Esophagus muscularis mucosa (tissue), 4 donors: ENCODE results near the gene SLC22A4. TPM values are rescaled to one million over a fixed set of nuclear protein-coding genes. Genes with fewer than 3 reads are reported as not detected.

ENCODE experiments used
- DNase-seq: peaks from one replicate; pipeline ENCODE4 v3.0.0-alpha.2; 2017; ENCODE audit errors: extremely low spot score
- H3K27ac ChIP-seq, 4 donors: fragments of 200-600 bp; sonication (generic); replicated peaks in 1 of 4; 1 replicate in 3 of 4; 2 replicates in 1 of 4; pipeline ENCODE4 v1.5.1; 2016 to 2019; ENCODE audit warnings: mild to moderate bottlenecking in 1 of 4
- H3K27me3 ChIP-seq, 4 donors: fragments of 200-600 bp; sonication (generic); one replicate each; pipeline versions ENCODE4 v1.5.1 to v1.6.0; 2016 to 2019
- H3K36me3 ChIP-seq, 4 donors: fragments of 200-600 bp; sonication (generic); one replicate each; pipeline ENCODE4 v1.5.1; 2016 to 2019
- H3K4me1 ChIP-seq, 4 donors: fragments of 200-600 bp; sonication (generic); one replicate each; pipeline ENCODE4 v1.5.1; 2016 to 2019
- H3K4me3 ChIP-seq, 4 donors: fragments of 200-600 bp; sonication (generic); 1 replicate in 2 of 4; 2 replicates in 2 of 4; pipeline ENCODE4 v1.5.1; 2016 to 2019; ENCODE audit warnings: mild to moderate bottlenecking in 4 of 4, moderate library complexity in 1 of 4
- H3K9me3 ChIP-seq, 4 donors: fragments of 200-600 bp; sonication (generic); 1 replicate in 3 of 4; 2 replicates in 1 of 4; pipeline ENCODE4 v1.5.1; 2016 to 2019
- EP300 ChIP-seq: sonication (generic); formaldehyde crosslinking; IDR thresholded peaks from one replicate; pipeline ENCODE4 v1.6.1; 2017; ENCODE audit warnings: antibody characterized with exemption
- POLR2A ChIP-seq: fragments of 450-650 bp; IDR thresholded peaks from one replicate; pipeline ENCODE4 v1.6.1; 2017; ENCODE audit warnings: antibody characterized with exemption, moderate library complexity, mild to moderate bottlenecking, low read depth
- POLR2AphosphoS5 ChIP-seq, 2 donors: sonication (generic); formaldehyde crosslinking; IDR thresholded peaks; one replicate each; pipeline ENCODE4 v1.6.1; 2017; ENCODE audit warnings: antibody characterized with exemption in 2 of 2
- WGBS: methylation state at CpG from one replicate; pipeline ENCODE4 v1.1.5; 2018; 5-methylcytosine and 5-hydroxymethylcytosine counted together
- intact Hi-C: fragments of 100-400 bp; cut with DNase I; formaldehyde crosslinking; loops from one replicate; pipeline ENCODE4 v1.15.1; 2023
- total RNA-seq, 4 donors: library from RNA; depleted of rRNA; stranded (reverse); fragments of >200 nt; gene quantifications; one replicate each; pipeline versions ENCODE4 v1.1.0 to v1.2.1, GENCODE V29; 2016
- TF ChIP-seq, protein P1 (sequence below), 3 experiments: fragments of 200-600 bp in 2 of 3; fragments of 450-650 bp in 1 of 3; sonication (generic) in 2 of 3; IDR thresholded peaks; one replicate each; pipeline ENCODE4 v1.5.1; 2017 to 2019; ENCODE audit warnings: antibody characterized with exemption in 3 of 3, mild to moderate bottlenecking in 2 of 3, moderate library complexity in 1 of 3

SLC22A4 gene
- total RNA-seq, 4 donors from 2014 or later = 0.42 to 1.7 (median 1.0) TPM

GRCh38 chr5:132353486-132353995, 59.3 kb downstream of the SLC22A4 start:
- Histone ChIP-seq H3K27ac (no peak overlapping the region), H3K36me3 (peaks cover 0 to 15% (median 11%) of the 10 kb centered on the region in 4 donors), H3K27me3 (no peaks in the 10 kb centered on the region), H3K9me3 (peaks cover 0 to 4% (median 0%) of the 10 kb centered on the region in 4 donors), H3K4me1 (peaks cover 0 to 19% (median 0%) of the 10 kb centered on the region in 4 donors), H3K4me3 (no peak overlapping the region)
- DNase-seq = no peak
- WGBS = 89% methylated on average over 1 of the region's 1 CpG
- intact Hi-C loops = no loop called here
- TF ChIP-seq POLR2A = no peak
- TF ChIP-seq POLR2AphosphoS5 (IDR thresholded peaks at IDR 0.05) = no peak
- TF ChIP-seq, protein P1, sequence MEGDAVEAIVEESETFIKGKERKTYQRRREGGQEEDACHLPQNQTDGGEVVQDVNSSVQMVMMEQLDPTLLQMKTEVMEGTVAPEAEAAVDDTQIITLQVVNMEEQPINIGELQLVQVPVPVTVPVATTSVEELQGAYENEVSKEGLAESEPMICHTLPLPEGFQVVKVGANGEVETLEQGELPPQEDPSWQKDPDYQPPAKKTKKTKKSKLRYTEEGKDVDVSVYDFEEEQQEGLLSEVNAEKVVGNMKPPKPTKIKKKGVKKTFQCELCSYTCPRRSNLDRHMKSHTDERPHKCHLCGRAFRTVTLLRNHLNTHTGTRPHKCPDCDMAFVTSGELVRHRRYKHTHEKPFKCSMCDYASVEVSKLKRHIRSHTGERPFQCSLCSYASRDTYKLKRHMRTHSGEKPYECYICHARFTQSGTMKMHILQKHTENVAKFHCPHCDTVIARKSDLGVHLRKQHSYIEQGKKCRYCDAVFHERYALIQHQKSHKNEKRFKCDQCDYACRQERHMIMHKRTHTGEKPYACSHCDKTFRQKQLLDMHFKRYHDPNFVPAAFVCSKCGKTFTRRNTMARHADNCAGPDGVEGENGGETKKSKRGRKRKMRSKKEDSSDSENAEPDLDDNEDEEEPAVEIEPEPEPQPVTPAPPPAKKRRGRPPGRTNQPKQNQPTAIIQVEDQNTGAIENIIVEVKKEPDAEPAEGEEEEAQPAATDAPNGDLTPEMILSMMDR (IDR thresholded peaks at IDR 0.05) = no peak
- TF ChIP-seq EP300 = no peak

DNA sequence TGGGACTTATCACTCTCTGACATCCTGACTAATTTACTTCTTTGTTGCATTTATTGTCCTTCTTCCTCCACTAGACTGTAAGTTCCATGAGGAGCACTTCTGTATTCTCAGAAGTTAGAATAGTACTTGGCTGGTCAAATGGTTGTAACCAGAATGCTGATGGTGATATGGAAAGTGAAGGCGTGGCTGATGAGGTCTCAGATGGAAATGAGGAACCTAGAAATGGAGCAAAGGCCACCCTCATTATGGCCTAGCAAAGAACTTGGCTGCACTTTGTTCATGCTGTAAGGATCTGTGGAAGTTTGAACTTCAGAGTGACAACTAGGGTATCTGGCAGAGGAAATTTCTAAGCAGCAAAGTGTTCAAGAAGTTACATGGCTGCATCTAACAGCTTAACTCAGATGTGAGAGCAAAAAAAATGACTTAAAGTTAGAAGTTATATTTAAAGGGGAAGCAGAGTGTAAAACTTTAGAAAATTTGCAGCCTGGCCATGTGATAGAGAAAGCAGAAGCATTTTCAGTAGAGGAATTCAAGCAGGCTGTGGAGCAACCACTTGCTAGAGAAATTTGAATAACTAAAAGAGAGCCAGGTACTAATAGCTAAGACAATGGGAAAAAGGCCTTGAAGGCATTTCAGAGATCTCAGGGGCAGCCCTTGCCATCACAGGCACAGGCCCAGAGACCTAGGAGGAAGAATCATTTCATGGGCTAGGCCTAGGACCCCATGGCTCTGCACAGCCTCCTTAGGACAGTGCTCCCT, 60.4 kb downstream of the SLC22A4 start:
- Histone ChIP-seq H3K27ac (no peak overlapping the region), H3K4me1 (peaks cover 0 to 20% (median 0%) of the 10 kb centered on the region in 4 donors), H3K4me3 (no peak overlapping the region), H3K27me3 (no peaks in the 10 kb centered on the region), H3K36me3 (peaks cover 0 to 9% (median 2%) of the 10 kb centered on the region in 4 donors), H3K9me3 (peaks cover 0 to 1% (median 0%) of the 10 kb centered on the region in 4 donors)
- no peak for TF ChIP-seq POLR2A
- TF ChIP-seq EP300 = no peak
- TF ChIP-seq, protein P1 (IDR thresholded peaks at IDR 0.05) = no peak
- no peak for TF ChIP-seq POLR2AphosphoS5 (IDR thresholded peaks at IDR 0.05)
- intact Hi-C loops = no loop called here
- DNase-seq = no peak
- 79% methylated on average over 1 of the region's 1 CpG for WGBS

DNA sequence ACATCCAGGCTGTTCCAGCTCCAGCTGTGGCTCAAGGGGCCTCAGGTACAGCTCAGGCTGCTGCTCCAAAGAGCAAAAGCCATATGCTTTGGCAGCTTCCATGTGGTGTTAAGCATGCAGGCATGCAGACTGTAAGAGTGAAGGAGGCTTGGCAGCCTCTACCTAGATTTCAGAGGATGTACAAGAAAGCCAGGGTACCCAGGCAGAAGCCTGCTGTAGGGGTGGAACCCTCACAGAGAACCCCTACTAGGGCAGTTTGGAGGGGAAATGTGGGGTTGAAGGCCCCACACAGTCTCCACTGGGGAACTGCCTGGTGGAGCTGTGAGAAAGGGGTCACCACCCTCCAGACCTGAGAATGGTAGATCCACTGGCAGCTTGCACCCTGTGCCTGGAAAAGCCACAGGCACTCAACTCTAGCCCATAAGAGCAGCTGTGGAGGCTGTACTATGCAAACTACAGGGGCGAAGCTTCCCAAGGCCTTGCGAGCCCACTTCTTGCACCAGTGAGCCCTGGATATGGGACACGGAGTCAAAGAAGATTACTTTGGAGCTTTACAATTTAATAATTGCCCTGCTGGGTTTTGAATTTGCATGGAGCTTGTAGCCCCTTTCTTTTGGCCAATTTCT, 61.1 kb downstream of the SLC22A4 start:
- Histone ChIP-seq H3K27me3 (no peaks in the 10 kb centered on the region), H3K27ac (no peak overlapping the region), H3K36me3 (peaks cover 0 to 8% (median 0%) of the 10 kb centered on the region in 4 donors), H3K9me3 (no peaks in the 10 kb centered on the region), H3K4me1 (peaks cover 0 to 20% (median 0%) of the 10 kb centered on the region in 4 donors), H3K4me3 (no peak overlapping the region)
- TF ChIP-seq, protein P1 (IDR thresholded peaks at IDR 0.05) = no peak
- TF ChIP-seq EP300 (no peak), POLR2A (no peak), POLR2AphosphoS5 (IDR thresholded peaks at IDR 0.05) (no peak)
- no peak for DNase-seq
- intact Hi-C loops = no loop called here
- WGBS = 100% methylated on average over 3 of the region's 3 CpGs

DNA sequence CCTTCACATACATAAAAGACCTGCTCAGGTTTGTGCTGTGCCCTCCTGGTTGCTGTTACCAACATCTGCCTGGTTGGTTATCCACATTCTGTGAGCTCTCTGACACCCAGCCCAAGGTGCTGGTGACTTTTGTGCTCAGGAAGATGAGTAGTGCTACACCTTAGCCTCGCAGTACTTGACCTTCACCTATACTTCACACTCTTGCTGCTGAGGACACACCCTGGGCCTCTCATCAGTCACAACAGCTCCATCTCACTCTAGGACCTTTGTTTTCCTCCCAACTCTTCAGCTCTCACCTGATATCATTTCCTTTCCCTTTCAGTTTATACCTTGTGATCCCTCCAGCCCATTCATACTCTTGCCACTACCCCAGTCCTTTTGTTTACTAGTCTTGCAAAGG, 64.6 kb downstream of the SLC22A4 start:
- no peak overlapping the region for H3K27ac ChIP-seq
- WGBS = 100% methylated on average over 1 of the region's 1 CpG
- no peaks in the 10 kb centered on the region for H3K9me3 ChIP-seq
- no peaks in the 10 kb centered on the region for H3K27me3 ChIP-seq
- H3K4me3 ChIP-seq = no peak overlapping the region
- no peak for DNase-seq
- TF ChIP-seq, protein P1 (IDR thresholded peaks at IDR 0.05) = no peak
- TF ChIP-seq POLR2AphosphoS5 (IDR thresholded peaks at IDR 0.05) (no peak), EP300 (no peak), POLR2A (no peak)
- intact Hi-C loops = no loop called here
- H3K36me3 ChIP-seq = peaks cover 0 to 8% (median 0%) of the 10 kb centered on the region in 4 donors
- H3K4me1 ChIP-seq = peaks cover 10 to 24% (median 11%) of the 10 kb centered on the region in 4 donors
